Measurements from ENCODE around the gene USP30.

DNA sequence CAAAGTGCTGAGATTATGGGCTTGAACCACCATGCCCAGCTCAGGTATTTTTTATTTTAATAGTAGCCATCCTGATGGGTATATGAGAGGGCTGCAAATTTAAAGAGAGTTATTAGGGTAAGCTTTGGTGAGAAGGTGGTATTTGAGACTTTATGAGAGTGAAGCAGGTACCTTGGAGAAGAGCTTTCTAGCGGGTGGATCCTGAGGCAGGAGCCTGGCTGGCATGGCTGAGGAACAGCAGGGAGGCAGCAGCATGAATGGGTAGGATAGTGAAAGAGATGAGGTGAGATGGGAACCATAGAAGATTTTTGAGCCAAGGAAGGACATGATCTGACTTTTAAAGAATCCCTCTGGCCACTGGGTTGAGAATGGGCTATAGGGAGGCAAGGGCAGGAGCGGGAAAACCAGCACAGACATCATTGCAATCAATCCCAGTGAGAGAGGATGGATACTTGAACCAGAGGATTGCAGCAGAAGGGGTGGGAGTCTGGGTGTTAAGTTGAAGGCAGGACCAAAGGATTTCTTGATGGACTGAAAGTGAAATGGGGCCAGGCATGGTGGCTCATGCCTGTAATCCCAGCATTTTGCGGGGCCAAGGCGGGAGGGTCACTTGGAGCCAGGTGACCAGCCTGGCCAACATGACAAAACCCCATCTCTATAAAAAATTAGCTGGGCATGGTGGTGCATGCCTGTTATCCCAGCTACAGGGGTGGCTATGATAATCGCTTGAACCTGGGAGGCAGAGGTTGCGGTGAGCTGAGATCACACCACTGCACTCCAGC is 37.2 kb upstream of the USP30 start:
- TF ChIP-seq, protein P1, sequence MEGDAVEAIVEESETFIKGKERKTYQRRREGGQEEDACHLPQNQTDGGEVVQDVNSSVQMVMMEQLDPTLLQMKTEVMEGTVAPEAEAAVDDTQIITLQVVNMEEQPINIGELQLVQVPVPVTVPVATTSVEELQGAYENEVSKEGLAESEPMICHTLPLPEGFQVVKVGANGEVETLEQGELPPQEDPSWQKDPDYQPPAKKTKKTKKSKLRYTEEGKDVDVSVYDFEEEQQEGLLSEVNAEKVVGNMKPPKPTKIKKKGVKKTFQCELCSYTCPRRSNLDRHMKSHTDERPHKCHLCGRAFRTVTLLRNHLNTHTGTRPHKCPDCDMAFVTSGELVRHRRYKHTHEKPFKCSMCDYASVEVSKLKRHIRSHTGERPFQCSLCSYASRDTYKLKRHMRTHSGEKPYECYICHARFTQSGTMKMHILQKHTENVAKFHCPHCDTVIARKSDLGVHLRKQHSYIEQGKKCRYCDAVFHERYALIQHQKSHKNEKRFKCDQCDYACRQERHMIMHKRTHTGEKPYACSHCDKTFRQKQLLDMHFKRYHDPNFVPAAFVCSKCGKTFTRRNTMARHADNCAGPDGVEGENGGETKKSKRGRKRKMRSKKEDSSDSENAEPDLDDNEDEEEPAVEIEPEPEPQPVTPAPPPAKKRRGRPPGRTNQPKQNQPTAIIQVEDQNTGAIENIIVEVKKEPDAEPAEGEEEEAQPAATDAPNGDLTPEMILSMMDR (IDR thresholded peaks at IDR 0.05), result no peak
- no peak for TF ChIP-seq POLR2A (IDR thresholded peaks at IDR 0.05)

All from testis (tissue), 2 donors.